Transverse colon (tissue), 4 donors: ENCODE measurements around the gene WDR11. TPM values are rescaled to one million over a fixed set of nuclear protein-coding genes. Genes with fewer than 3 reads are reported as not detected.

Experiments
- DNase-seq: peaks from one replicate; pipeline ENCODE4 v3.0.0-alpha.2; 2019
- H3K27ac ChIP-seq, 4 donors: fragments of 200-600 bp; sonication (generic); 2 replicates each; pipeline ENCODE4 v1.5.1; 2016 to 2018; ENCODE audit warnings: inconsistent platforms in 4 of 4
- H3K27me3 ChIP-seq: fragments of 200-600 bp; sonication (generic); 2 replicates; pipeline ENCODE4 v1.5.1; 2017; ENCODE audit warnings: inconsistent platforms
- H3K36me3 ChIP-seq, 4 donors: fragments of 200-600 bp; sonication (generic); 2 replicates each; pipeline ENCODE4 v1.5.1; 2017 to 2019; ENCODE audit warnings: inconsistent platforms in 4 of 4
- H3K4me1 ChIP-seq, 4 donors: fragments of 200-600 bp; sonication (generic); 2 replicates each; pipeline ENCODE4 v1.5.1; 2017 to 2020; ENCODE audit warnings: inconsistent platforms in 4 of 4
- H3K4me3 ChIP-seq, 4 donors: fragments of 200-600 bp; sonication (generic); 1 replicate in 1 of 4; 2 replicates in 3 of 4; pipeline versions ENCODE4 v1.5.1 to v1.6.1; 2017 to 2019; ENCODE audit warnings: inconsistent platforms in 4 of 4
- H3K9me3 ChIP-seq, 2 donors: fragments of 200-600 bp; sonication (generic); 2 replicates each; pipeline ENCODE4 v1.5.1; 2017 to 2019; ENCODE audit warnings: inconsistent platforms in 2 of 2
- EP300 ChIP-seq: sonication (generic); formaldehyde crosslinking; IDR thresholded peaks from one replicate; pipeline ENCODE4 v1.6.1; 2017; ENCODE audit warnings: antibody characterized with exemption, low read depth
- POLR2A ChIP-seq: fragments of 450-650 bp; IDR thresholded peaks from one replicate; pipeline ENCODE4 v1.6.1; 2016; ENCODE audit warnings: antibody characterized with exemption, mild to moderate bottlenecking, moderate library complexity
- POLR2AphosphoS5 ChIP-seq, 3 donors: sonication (generic); formaldehyde crosslinking; IDR thresholded peaks; one replicate each; pipeline ENCODE4 v1.6.1; 2016; ENCODE audit warnings: antibody characterized with exemption in 3 of 3
- WGBS, 2 donors: methylation state at CpG; one replicate each; pipeline ENCODE4 v1.1.5; 2018; ENCODE audit warnings: low coverage in 1 of 2; 5-methylcytosine and 5-hydroxymethylcytosine counted together
- in situ Hi-C, 4 donors: fragments of 200-750 bp; cut with MboI; loops; one replicate each; pipeline versions ENCODE4 v1.15.0 to v1.15.1; 2017; ENCODE audit warnings: low sequenced_read_pairs in 3 of 4, low pct_ligation_motif_present in 1 of 4, low pct_unique_long_range_greater_than_20kb in 1 of 4
- intact Hi-C: fragments of 100-400 bp; cut with DNase I; formaldehyde crosslinking; loops from one replicate; pipeline ENCODE4 v1.15.1; 2023; ENCODE audit warnings: low total_unique reads
- total RNA-seq, 4 donors: library from RNA; depleted of rRNA; stranded (reverse); fragments of >200 nt; gene quantifications; one replicate each; pipeline ENCODE4 v1.1.0, GENCODE V29; 2016
- TF ChIP-seq, protein P1 (sequence below), 5 experiments: fragments of 200-600 bp in 3 of 5; fragments of 450-650 bp in 2 of 5; sonication (generic) in 3 of 5; IDR thresholded peaks; 1 replicate in 2 of 5; 2 replicates in 3 of 5; pipeline ENCODE4 v1.5.1; 2016 to 2017; ENCODE audit warnings: antibody characterized with exemption in 5 of 5, inconsistent platforms in 3 of 5, mild to moderate bottlenecking in 2 of 5, moderate library complexity in 1 of 5

Gene WDR11
- total RNA-seq, 4 donors from 2014 or later, result 29.5 to 80.0 (median 57.9) TPM

- WGBS, 2 donors, result 12% methylated on average over 39 of the region's 47 CpGs; no CpG with 5 or more reads in 1 of the 2 donors
- Histone ChIP-seq H3K36me3 (no peaks in the 10 kb centered on the region), H3K9me3 (peaks cover 4 to 10% of the 10 kb centered on the region in 2 donors), H3K27me3 (peaks cover 20% of the 10 kb centered on the region), H3K27ac (no peak overlapping the region), H3K4me1 (peaks cover 0 to 7% (median 6%) of the 10 kb centered on the region in 4 donors), H3K4me3 (peak overlapping the region in 3 of 4 donors; percentile 13 to 40 (median 21))
- in situ Hi-C loops (loop anchor here (10.0 to 25.0 kb wide), 5 partner anchors 656 to 938 kb away; no protein-coding TSS in a partner anchor), intact Hi-C loops (loop anchor here (2.0 to 5.0 kb wide), 2 partner anchors 660 to 948 kb away; no protein-coding TSS in a partner anchor)
- TF ChIP-seq POLR2AphosphoS5 (IDR thresholded peaks at IDR 0.05) (no peak), POLR2A (no peak), EP300 (no peak)
- TF ChIP-seq, protein P1, sequence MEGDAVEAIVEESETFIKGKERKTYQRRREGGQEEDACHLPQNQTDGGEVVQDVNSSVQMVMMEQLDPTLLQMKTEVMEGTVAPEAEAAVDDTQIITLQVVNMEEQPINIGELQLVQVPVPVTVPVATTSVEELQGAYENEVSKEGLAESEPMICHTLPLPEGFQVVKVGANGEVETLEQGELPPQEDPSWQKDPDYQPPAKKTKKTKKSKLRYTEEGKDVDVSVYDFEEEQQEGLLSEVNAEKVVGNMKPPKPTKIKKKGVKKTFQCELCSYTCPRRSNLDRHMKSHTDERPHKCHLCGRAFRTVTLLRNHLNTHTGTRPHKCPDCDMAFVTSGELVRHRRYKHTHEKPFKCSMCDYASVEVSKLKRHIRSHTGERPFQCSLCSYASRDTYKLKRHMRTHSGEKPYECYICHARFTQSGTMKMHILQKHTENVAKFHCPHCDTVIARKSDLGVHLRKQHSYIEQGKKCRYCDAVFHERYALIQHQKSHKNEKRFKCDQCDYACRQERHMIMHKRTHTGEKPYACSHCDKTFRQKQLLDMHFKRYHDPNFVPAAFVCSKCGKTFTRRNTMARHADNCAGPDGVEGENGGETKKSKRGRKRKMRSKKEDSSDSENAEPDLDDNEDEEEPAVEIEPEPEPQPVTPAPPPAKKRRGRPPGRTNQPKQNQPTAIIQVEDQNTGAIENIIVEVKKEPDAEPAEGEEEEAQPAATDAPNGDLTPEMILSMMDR (IDR thresholded peaks at IDR 0.05), result peak; percentile 82 to 92 (median 85)
- peak; percentile 69 for DNase-seq
These were observed 97.9 kb downstream of the WDR11 start for GRCh38 chr10:120948889-120949608.

- in situ Hi-C loops, result loop anchor here (10.0 to 25.0 kb wide), 6 partner anchors 655 to 938 kb away; no protein-coding TSS in a partner anchor
- Histone ChIP-seq H3K4me1 (peaks cover 0 to 7% (median 6%) of the 10 kb centered on the region in 4 donors), H3K36me3 (no peaks in the 10 kb centered on the region), H3K27ac (no peak overlapping the region), H3K27me3 (peaks cover 20% of the 10 kb centered on the region), H3K9me3 (peaks cover 8 to 12% of the 10 kb centered on the region in 2 donors), H3K4me3 (peak overlapping the region in 1 of 4 donors; percentile 40)
- WGBS, 2 donors, result 79% methylated on average over 28 of the region's 28 CpGs; no CpG with 5 or more reads in 1 of the 2 donors
- intact Hi-C loops, result loop anchor here (2.0 to 5.0 kb wide), 2 partner anchors 659 to 948 kb away; no protein-coding TSS in a partner anchor
- TF ChIP-seq POLR2AphosphoS5 (IDR thresholded peaks at IDR 0.05), result no peak
- DNase-seq, result no peak
These were observed 98.5 kb downstream of the WDR11 start for GRCh38 chr10:120949609-120950031.

DNA sequence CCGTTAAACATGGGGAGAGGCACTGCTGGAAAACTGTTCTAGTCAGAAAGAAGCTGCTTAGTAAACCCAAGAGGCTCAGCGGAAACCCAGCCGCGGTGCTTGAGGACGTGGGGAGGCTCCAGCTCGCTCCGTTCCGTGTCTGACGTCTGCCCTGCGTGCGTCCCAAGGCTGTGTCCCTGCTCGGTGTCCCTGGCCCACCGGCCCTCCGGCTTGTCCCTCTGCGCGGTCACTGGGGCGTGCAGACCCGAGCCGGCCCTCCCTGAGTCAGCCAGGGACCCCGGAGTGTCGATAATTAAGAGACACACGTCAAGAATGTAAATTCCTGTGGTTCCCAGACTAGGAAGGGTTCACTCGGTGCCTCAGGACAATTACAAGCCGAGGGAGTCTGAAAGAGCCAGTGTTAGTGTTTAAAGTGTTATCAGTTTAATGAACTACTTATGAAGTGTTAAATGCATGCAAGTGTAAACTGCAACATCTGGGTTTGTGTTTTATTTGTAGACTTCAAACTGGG, 98.9 kb downstream of the WDR11 start:
- Histone ChIP-seq H3K36me3 (no peaks in the 10 kb centered on the region), H3K27me3 (peaks cover 20% of the 10 kb centered on the region), H3K9me3 (peaks cover 8 to 12% of the 10 kb centered on the region in 2 donors), H3K27ac (no peak overlapping the region), H3K4me3 (no peak overlapping the region), H3K4me1 (peaks cover 0 to 7% (median 6%) of the 10 kb centered on the region in 4 donors)
- in situ Hi-C loops (loop anchor here in 2 of 4 donors (25.0 kb wide), 1 partner anchor 662 kb away; no protein-coding TSS in a partner anchor), intact Hi-C loops (no loop called here)
- DNase-seq, result no peak
- TF ChIP-seq, protein P1 (IDR thresholded peaks at IDR 0.05), result no peak
- TF ChIP-seq EP300 (no peak), POLR2AphosphoS5 (IDR thresholded peaks at IDR 0.05) (no peak), POLR2A (no peak)
- 66% methylated on average over 21 of the region's 24 CpGs; no CpG with 5 or more reads in 1 of the 2 donors for WGBS, 2 donors

- TF ChIP-seq EP300 (no peak), POLR2A (no peak), POLR2AphosphoS5 (IDR thresholded peaks at IDR 0.05) (no peak)
- TF ChIP-seq, protein P1 (IDR thresholded peaks at IDR 0.05), result no peak
- H3K36me3 ChIP-seq, result no peaks in the 10 kb centered on the region
- peaks cover 20% of the 10 kb centered on the region for H3K27me3 ChIP-seq
- H3K27ac ChIP-seq, result no peak overlapping the region
- 60 to 82% methylated on average over 3 to 5 of the region's 5 CpGs for WGBS, 2 donors
- intact Hi-C loops, result no loop called here
- in situ Hi-C loops, result loop anchor here in 2 of 4 donors (25.0 kb wide), 1 partner anchor 661 kb away; no protein-coding TSS in a partner anchor
- H3K9me3 ChIP-seq, result peaks cover 8 to 12% of the 10 kb centered on the region in 2 donors
- peaks cover 0 to 4% (median under 1%) of the 10 kb centered on the region in 4 donors for H3K4me1 ChIP-seq
- no peak overlapping the region for H3K4me3 ChIP-seq
- no peak for DNase-seq
These were observed 100.1 kb downstream of the WDR11 start for GRCh38 chr10:120951288-120951687.
